COLO829 (cell line): ENCODE results near the gene DCLRE1C.
"Not testable (repeated sequence)": the region's sequence is repeated elsewhere in the genome, so short reads cannot be mapped to it uniquely, and the experiment has no call there.

Experiments
- DNase-seq: peaks from one replicate; pipeline ENCODE4 v3.0.0; 2012; ENCODE audit warnings: low spot score

The DCLRE1C gene

DNA sequence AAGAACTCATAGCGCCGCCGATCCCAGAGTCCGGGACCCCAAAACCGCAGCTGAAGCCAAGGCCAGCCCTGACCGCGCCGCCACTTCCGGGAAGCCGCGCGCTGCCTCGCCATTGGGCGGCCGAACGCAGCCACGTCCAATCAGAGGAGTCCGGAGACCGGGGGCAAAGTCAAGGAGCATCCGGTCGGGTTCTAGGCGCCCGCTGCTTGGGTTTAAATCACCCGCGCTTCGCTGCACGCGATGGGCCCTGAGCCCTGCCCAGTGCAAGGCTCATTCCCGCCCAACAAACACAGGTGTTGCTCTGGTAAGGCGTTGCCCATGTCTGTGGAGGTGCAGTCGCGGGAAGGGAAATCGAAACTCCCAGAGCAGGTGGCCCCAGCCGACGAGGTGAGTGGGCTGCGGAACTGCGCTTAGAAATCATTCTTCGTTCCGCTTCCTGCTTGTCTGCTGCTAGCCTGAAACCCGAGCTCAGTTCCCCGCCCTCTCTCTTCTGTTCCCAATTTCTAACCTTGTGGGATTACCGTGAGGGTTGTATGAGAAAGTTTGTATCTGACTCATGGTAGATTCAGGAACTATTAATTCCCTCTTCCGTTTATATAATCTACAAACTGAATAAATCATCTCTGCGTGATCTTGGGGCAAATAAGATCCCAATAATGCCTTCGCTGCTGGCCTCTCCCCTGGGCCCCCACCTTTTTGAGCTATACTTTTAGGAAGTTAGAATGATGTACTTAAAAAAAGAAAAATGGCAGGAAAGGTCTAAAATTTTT lies at the start of gene DCLRE1C:
Gene DCLRE1C, minus strand, starts transcription at position 96 of the 770 bp plus-strand sequence. Its CDS starts 86 bp downstream, at position 10.
- peak; percentile 73 for DNase-seq

DNA sequence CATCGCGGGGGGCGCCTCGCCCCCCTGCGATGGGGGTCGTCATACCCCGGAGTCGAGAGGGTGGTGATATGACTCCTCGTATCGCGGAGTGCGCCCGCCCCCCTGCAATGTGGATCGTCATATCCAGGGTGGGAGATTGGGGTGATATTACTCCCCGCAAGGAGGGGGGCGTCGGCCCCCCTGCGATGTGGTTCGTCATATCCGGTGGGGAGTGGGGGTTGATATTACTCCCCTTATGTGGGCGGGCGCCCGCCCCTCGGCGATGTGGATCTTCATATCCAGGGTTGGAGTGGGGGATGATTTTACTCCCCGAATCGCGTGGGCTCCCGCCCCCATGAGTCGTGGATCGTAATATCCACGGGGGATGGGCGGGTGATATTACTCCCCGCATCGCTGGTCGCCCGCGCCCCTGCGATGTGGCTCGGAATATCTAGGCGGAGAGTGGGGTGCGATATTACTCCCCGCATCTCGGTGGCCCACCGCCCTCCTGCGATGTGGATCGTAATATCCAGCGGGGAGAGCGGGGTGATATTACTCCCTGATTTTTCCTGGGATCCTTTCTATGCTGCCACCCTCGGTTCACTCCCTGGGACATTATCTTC lies 42.2 kb upstream of the DCLRE1C start:
- DNase-seq: no peak

DNA sequence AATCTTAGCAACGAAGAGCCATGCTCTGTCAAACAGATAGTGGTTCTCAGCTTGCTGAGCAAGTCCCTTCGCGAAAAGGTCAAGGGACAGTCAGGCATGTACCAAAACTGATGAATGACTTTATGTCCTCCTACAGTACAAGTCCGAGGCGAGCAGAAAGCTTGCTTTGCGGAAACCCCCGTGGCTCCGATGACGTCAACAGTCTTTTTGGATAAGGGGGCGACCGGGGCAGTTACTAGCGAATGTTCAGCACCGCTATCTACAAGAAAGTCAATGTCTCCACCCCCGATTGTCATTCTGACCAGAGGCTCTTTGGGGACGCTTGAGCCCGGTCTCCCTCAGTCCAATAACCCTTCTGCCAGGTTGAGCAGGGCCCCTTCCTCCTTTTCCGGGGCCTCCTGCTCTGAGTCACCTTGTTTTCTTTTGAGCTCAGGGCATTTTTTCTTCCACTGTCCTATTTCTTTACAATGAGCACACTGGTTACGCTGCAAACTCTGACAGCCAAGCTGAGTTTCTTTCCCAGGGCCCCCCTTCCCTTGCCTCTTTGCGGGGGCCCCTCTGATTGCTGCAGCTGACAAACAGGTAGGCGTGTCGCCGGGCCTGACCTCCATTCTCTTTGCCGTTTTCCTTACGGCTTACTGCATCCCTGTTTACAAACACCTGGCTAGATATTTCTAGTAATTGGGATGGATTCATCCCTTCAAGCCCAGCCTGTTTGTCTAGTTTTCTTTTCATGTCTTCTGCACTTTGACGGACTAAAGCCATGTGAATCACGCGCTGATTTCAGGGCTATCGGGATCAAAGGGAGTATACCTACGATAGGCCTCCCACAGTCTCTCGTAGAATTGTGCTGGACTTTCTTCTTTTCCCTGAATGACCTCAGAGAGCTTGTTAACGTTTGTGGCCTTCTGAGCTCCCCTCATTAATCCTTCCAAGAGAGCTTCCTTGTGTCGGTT lies 39.9 kb upstream of the DCLRE1C start:
- DNase-seq: not testable (repeated sequence)

DNA sequence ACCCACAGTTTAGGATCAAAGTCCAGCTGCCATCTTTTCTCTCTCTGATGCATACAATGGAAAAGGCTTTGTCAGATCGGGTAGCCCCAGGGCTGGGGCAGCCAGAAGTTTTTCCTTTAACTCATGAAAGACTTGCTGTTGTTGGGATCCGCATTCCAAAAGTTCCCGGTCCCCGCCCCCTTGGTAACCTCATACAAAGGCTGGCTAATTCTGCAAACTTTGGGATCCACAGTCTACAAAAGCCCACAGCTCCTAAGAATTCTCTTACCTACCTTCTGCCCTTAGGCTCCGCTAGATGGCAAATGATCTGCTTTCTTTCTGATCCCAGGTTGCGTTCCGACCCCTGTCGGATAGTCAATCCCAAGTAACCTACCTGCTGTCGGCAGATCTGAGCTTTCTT lies 38.4 kb upstream of the DCLRE1C start:
- peak; percentile 27 for DNase-seq

DNA sequence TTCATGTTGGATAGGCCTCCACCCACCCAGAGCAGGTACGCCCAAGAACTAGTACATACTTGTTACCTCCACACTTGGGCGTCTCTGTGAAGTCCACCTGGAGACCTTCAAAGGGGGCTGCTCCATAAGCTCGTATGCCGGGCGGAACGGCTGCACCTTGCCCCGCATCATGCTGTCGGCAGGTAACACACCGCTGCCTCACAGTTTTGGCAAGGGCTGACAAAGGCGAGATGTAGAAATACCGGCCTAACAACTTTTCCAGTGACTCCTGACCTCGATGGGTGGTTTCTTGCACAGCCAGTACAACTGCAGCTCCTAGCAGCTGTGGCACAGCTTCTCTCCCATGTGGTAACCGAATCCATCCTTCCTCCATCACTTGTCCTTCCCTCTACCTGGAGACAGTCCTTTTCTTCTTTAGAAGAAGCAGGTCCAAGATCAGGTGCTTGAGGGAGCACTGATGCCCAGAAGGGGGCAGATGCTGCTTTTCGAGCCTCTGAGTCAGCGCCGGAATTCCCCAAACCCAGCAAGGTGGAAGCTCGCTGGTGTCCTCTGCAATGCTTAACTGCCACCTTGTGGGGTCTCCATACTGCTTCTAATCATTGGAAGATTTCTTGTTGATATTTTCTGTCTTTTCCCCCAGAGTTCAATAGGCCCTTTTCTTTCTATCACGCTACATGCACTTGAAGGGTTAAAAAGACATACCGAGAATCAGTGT lies 37.3 kb upstream of the DCLRE1C start:
- not testable (repeated sequence) for DNase-seq

DNA sequence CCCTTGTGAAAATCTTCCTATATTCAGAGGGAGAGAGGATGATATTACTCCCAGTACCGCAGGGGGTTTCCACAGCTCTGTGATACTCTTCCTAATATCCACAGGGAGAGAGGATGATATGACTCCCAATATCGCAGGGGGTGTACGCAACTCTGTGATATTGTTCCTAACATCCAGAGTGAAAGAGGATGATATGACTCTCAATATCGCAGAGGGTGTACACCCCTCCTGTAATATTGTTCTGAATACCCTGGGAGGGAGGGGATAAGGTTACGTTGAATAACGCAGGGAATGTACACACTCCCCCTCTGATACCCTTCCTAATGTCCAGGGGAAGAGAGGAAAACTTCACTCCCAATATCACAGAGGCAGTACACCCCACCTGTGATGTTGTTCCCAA lies 35.7 kb upstream of the DCLRE1C start:
- DNase-seq: not testable (repeated sequence)

DNA sequence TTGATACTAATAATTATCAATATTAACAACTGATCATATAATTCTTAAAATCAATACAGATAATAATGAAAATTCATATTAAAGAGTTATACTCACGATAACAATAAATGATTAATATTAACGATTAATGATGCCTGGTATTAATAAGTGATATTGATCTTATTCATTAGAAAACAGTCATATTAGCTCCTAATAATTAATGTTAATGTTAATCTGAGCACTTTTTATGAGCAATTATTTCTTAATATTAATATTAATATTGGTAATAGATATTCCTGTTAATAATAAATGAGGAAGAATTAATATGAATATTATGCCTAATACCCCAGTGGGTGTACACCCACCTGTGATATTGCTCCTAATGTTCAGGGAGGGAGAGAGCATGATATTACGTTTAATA lies 28.8 kb upstream of the DCLRE1C start:
- no peak for DNase-seq

DNA sequence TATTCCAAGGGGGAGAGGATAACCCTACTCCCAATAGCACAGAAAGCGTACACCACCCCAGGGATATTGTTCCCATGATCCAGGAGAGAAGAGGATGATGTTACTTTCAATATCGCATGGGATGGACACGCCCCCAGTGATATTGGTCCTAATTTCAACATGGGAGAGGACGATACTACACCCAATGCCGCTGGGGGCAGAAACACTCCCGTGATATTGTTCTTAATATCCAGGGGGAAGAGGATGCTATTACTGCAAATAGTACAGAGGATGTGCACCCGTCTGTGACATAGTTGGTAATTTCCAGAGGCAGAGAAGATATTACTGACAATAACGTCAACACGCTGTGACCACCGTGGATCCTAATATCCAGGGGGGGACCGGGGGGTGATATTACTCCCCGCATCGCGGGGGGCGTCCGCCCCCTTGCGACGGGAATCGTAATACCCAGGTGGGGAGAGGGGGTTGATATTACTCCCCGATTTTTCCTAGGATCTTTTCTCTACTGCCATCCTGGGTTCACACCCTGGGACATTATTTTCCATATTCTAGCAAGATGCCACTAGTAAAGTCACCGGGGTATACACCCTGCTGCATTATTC lies 21.9 kb upstream of the DCLRE1C start:
- no peak for DNase-seq

DNA sequence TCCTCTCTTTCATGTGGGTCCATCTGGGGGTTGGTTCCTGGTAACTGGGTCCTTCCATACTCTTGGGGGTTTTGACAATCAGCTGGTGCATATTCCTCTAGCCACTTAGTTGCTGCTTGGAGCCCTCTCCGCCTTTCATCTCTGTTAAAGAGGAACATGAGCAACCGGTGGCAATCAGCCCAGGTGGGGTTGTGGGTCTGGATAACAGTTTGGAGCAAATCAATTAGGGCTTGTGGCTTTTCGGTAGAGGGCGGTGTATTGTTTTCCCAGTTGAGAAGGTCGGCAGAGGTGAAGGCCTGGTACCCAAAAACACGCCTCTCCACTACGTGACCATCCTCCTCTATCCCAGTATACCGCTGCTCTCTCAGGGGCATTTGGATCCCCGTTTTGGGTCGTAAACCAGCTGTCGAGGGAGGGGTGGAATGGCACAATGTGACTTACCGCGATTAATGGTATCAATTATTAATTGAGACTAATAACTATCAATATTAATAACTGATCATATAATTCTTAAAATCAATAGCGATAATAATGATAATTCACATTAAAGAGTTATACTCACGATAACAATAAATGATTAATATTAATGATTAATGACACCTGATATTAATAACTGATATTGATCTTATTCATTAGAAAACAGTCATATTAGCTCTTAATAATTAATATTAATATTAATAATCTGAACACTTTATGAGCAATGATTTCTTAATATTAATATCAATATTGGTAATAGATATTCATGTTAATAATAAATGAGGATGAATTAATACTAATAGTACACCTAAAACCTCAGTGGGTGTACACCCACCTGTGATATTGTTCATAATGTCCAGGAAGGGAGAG lies 20.5 kb upstream of the DCLRE1C start:
- DNase-seq: not testable (repeated sequence)

DNA sequence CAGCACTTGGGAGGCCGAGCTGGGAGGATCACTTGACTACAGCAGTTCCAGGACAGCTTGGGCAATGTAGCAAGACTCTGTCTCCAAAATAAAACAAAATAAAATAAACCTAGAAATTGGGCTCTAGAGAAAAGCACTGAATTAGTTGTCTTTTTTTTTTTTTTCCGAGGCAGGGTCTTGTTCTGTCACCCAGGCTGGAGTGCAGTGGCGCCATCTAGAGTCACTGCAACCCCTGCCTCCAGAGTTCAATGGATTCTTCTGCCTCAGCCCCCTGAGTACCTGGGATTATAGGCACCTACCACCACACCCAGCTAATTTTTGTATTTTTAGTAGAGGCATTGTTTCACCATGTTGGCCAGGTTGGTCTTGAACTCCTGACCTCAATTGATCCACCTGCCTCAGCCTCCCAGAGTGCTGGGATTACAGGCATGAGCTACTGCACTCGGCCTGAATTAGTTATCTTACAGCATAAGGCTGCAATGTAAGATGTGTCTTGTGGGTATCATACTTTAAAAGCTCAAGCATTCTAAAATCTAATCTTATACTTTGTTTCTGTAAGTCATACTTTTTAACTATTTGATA lies 18.1 kb upstream of the DCLRE1C start:
- DNase-seq: no peak

DNA sequence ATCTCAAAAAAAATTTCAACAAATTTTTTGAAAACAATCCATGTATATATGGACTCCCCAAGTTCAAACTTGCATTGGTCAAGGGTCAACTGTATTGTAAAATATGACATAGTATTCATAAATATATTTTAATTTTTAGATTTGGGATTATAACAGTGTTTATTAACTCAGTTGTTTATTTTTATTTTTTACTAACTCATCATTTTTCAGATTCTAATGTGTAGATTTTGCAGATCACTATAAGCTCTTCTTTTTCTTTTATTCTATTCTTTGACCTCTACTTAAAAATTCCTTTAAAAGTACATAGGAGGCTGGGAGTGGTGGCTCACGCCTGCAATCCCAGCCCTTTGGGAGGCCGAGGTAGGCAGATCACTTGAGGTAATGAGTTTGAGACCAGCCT lies 14.0 kb upstream of the DCLRE1C start:
- DNase-seq: no peak

DNA sequence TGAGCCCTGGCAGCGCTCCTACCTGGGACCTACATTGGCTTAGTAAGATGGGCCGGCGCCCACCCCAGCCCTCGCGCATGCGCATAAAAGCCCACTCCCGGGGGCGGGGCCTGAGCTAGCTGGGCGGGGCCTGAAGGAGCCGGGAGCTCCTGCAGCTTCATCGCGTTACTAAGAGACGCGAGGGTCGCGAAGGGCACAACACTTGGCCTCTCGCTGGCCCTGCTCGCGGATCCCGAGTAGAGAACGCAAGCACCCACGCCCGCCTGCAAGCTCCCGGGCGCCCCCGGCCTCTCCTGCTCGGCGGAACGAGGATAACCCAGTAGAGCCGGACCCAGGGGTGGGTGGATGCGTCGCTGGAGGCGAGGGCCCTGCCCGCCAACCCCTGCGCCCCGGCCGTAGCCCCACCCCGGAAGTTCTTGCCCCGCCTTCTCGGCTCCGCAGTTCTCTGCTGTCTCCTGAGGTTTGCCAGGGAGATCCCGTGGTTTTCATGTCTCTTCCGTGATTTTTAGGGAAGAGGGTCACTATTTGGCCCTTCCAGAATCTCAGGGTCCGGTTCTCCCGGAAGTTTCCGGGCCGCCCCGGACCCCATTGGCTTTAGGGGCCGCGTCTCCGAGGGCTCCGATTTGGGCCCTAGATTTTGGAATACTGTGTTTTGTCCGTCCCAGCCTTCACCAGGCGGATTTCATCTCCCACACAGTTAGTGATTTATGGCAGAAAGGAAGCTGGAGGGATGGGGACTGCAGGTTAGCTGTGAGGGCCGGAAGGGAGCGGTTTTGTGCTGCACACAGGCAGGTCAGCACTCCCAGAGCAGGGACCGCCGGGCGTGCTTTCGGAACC lies 5.5 kb upstream of the DCLRE1C start, which contains the start of gene MEIG1:
Gene MEIG1, plus strand, starts transcription at position 168 of the 837 bp plus-strand sequence. CDS start 7,081 bp downstream, outside the sequence.
- DNase-seq: peak; percentile 93

DNA sequence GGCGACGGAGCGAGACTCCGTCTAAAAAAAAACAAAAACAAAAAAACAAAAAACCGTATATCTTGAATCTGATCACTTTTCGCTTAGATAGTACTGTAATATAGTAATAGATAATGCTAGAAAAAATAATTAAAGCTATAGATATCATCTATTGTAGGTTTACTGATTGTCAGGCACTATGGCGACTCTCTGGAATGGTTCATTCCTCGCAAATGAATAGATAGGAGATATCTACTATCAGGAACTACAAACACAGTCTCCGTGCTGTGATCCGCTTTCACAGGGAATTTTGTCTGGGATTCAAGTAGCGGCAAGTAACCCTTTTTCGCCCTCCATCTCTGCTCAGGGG lies 5.0 kb upstream of the DCLRE1C start:
- DNase-seq: no peak

DNA sequence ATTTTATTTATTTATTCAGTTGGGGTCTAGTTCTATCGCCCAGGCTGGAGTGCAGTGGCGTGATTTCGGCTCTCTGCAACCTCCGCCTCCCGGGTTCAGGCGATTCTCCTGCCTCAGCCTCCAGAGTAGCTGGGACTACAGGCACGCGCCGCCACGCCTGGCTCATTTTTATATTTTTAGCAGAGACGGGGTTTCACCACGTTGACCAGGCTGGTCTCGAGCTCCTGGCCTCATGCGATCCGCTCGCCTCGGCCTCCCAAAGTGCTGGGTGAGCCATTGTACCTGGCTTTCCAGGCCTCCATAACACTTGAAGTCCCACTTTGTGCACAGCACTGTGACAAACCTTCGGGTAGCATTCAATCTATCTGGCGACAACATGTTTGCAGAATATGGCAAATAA lies 1.0 kb upstream of the DCLRE1C start:
- no peak for DNase-seq

DNA sequence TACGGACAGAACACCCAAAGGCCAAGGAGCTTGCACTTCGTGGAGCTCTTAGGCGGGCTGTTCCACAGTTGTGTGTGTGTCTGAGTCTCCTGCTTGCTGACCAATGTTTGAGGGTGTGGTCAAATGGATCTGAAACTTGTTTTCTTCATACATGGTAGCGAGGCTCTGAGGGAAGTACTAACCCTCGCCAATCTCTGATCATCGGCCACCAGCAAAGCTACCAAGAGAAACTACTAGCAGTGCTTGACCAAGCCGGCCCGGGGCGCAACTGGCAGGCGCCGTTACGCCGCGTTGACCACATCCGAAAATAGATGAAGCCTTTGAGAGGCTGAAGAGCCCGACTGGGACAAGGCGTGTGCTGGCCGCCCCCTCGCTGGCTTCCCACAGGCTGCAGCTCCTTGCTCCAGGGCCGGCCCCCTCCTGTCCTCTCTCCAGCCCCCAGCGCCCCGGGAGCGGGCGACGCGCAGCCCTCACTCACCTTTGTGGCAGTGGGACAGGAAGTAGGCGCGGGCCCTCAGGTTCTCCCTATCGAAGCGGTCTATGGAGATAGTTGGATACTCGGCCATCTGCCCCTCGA lies 384 bp downstream of the DCLRE1C start:
- peak; percentile 25 for DNase-seq

DNA sequence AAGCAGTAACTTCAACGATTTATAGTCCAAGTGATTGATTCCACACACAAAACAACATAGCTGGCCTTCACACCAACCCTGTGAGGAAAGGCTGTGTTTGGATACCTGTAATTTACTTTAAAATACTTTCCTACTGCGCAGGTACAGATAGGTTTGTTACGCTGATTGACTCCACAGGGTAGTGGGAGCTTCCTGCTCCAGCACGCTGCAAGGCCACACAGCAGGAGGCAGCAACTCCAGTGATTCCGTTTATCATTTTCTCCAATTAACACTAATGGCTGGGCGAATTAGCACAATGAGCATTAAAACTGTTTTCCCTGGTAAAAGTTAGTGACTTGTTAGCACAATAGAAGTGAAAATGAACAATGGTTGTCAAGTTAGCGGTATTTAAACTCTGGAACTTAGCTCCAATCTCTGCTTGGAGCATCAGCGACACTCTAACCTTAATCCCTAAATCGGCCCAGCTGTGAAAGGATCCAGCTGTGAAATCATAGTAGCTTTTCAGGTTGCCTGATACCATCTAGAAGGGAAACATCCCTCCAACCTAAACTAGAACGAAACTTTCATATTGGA lies 959 bp downstream of the DCLRE1C start:
- DNase-seq: no peak

DNA sequence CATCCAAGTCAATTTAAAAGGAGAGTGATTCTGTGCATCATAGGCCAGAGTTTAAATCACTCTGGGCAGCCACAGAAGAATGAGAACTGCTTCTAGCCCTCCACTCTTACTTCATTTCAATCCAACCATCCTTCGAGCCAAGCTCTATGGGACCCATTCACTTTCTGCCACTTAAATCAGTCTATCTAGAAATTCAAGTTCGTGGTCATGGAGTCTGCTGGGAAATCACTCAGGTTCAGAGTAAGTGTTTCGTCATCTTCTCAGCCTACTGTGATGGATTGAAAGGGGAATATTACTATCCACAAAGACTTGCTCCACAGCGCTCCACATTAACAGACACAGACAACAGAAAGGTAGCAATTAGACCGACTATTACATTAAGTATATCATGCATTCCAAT lies 4.6 kb downstream of the DCLRE1C start:
- no peak for DNase-seq

DNA sequence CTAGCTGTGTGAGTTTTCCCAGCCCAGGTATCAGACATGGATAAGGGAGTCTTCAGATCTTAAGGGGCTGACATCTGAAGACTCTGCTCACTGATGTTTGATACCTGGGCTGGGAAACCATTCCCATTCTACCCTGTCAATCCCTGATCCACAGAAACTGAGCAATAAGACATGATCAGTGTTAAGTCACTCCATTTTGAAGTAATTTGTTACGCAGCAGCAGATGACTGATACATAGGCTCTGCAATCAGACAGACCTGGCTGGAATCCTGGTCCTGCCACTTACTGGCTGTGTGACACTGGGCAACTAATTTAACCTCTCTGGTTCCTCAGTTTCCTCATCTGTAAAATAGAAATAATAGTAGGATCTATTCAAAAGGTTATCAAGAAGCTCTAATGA lies 6.6 kb downstream of the DCLRE1C start:
- DNase-seq: no peak

DNA sequence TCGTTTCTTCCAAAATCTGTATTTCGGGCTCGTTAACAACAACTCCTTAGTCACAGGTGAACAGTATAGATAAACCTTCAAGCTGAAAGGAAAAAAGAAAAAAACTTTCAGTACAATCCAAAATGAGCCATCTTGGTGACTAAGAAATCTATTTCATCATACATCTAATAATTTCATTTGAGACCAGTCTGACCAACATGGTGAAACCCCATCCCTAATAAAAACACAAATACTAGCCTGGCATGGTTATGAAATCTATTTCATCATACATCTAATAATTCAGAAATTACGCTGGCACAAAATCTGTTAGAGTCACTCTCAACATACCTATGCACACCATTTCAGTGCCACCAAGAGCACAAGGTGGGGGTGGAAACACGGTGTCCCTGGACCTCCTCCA lies 8.8 kb downstream of the DCLRE1C start:
- DNase-seq: no peak
